ENCODE data around the gene PHB1. TPM values are rescaled to one million over a fixed set of nuclear protein-coding genes. Genes with fewer than 3 reads are reported as not detected.
"Not testable (repeated sequence)": the region's sequence is repeated elsewhere in the genome, so short reads cannot be mapped to it uniquely, and the experiment has no call there.

Gene PHB1
- total RNA-seq, 1 donor from 2014 or later = 128 TPM

DNA sequence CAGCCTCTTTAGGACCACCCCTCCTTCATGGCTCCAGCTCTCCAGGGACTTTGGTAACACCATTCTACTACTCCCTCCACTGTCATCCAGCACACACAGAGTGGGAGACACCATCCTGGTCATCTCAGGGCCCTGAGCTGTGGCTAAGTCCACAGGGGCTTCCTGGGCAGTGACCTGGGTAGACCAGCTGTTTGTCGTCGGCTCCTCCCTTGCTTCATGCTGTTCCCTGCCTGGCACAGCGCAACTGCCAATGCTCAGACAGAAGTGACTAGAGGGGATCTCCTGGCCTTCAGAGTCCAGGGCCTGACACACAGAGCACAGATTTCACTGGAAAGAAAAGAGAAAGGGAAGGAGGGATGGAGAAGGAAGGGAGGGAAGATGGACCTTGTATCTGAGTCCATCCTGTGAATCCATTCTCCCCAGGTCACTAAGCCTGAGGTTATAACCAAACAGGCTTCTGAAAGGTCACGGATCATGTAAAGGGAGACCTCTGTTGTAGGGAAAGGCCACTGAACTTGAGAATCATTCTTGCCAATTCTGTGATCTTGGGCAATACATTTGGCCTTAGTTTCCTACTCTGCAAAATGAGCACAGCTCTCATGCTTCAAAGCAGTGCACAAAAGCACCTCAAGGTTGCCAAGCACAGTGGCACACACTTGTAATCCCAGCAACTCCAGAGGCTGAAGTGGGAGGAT is 18.5 kb upstream of the PHB1 start:
- Mint-ChIP-seq H3K9me3 (ENCODE audit: unreplicated experiment) (no peaks in the 10 kb centered on the region), H3K4me1 (ENCODE audit: unreplicated experiment) (peaks cover 1% of the 10 kb centered on the region), H3K27ac (ENCODE audit: unreplicated experiment) (no peak overlapping the region), H3K4me3 (ENCODE audit: unreplicated experiment) (no peak overlapping the region), H3K27me3 (ENCODE audit: unreplicated experiment) (peaks cover 47% of the 10 kb centered on the region), H3K36me3 (ENCODE audit: unreplicated experiment) (no peaks in the 10 kb centered on the region)
- TF ChIP-seq CTCF (IDR thresholded peaks at IDR 0.05) = no peak
- no peak for DNase-seq (ENCODE audit: extremely low spot score, unreplicated experiment)

- no peak for TF ChIP-seq CTCF (IDR thresholded peaks at IDR 0.05)
- no peak overlapping the region for H3K27ac Mint-ChIP-seq (ENCODE audit: unreplicated experiment)
- DNase-seq (ENCODE audit: extremely low spot score, unreplicated experiment) = no peak
- no peaks in the 10 kb centered on the region for H3K9me3 Mint-ChIP-seq (ENCODE audit: unreplicated experiment)
- H3K27me3 Mint-ChIP-seq (ENCODE audit: unreplicated experiment) = peaks cover 47% of the 10 kb centered on the region
- no peaks in the 10 kb centered on the region for H3K4me1 Mint-ChIP-seq (ENCODE audit: unreplicated experiment)
- H3K36me3 Mint-ChIP-seq (ENCODE audit: unreplicated experiment) = no peaks in the 10 kb centered on the region
- no peak overlapping the region for H3K4me3 Mint-ChIP-seq (ENCODE audit: unreplicated experiment)
Measured at GRCh38 chr17:49431743-49432142, 17.1 kb upstream of the PHB1 start.

DNA sequence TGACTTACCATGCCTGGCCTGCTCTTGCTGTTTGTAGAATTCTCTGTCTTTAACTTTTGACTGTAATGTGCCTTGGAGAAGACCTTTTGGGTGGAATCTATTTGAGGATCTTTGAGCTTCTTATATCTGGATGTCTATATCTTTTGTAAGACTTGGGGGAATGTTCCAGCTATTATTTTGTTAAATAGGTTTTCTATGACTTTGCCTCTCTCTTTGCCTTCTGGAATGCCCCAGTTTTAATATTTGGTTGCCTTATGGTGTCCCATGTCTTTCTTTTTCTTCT is 10.3 kb upstream of the PHB1 start:
- TF ChIP-seq CTCF (IDR thresholded peaks at IDR 0.05) = no peak
- Mint-ChIP-seq H3K4me1 (ENCODE audit: unreplicated experiment) (no peaks in the 10 kb centered on the region), H3K27me3 (ENCODE audit: unreplicated experiment) (peaks cover 37% of the 10 kb centered on the region), H3K9me3 (ENCODE audit: unreplicated experiment) (peaks cover 7% of the 10 kb centered on the region), H3K27ac (ENCODE audit: unreplicated experiment) (no peak overlapping the region), H3K36me3 (ENCODE audit: unreplicated experiment) (no peaks in the 10 kb centered on the region), H3K4me3 (ENCODE audit: unreplicated experiment) (no peak overlapping the region)
- DNase-seq (ENCODE audit: extremely low spot score, unreplicated experiment) = no peak

- not testable (repeated sequence) for H3K4me1 Mint-ChIP-seq (ENCODE audit: unreplicated experiment); H3K27ac Mint-ChIP-seq (ENCODE audit: unreplicated experiment); H3K4me3 Mint-ChIP-seq (ENCODE audit: unreplicated experiment); H3K36me3 Mint-ChIP-seq (ENCODE audit: unreplicated experiment); DNase-seq (ENCODE audit: extremely low spot score, unreplicated experiment); H3K9me3 Mint-ChIP-seq (ENCODE audit: unreplicated experiment)
- peaks cover 37% of the 10 kb centered on the region for H3K27me3 Mint-ChIP-seq (ENCODE audit: unreplicated experiment)
Measured at GRCh38 chr17:49424276-49425003, 9.8 kb upstream of the PHB1 start.

DNA sequence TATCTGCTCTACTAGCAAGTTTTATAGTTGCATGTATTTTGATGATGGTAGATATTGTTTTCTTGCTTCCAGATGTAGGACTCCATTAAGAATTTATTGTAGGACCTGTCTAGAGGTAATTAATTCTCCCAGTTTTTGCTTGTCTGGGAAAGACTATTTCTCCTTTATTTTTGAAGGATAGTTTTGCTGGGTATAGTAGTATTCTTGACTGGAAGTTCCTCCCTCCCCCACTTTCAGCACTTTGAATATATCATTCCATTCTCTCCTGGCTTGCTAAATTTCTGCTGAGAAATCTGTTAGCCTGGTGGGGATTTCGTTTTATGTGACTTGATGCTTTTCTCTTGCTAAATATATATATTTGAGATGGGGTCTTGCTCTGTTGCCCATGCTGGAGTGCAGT is 8.0 kb upstream of the PHB1 start:
- Mint-ChIP-seq H3K9me3 (ENCODE audit: unreplicated experiment) (peaks cover 7% of the 10 kb centered on the region), H3K4me1 (ENCODE audit: unreplicated experiment) (no peaks in the 10 kb centered on the region), H3K27ac (ENCODE audit: unreplicated experiment) (no peak overlapping the region), H3K4me3 (ENCODE audit: unreplicated experiment) (no peak overlapping the region), H3K36me3 (ENCODE audit: unreplicated experiment) (no peaks in the 10 kb centered on the region), H3K27me3 (ENCODE audit: unreplicated experiment) (peaks cover 32% of the 10 kb centered on the region)
- DNase-seq (ENCODE audit: extremely low spot score, unreplicated experiment) = no peak
- TF ChIP-seq CTCF (IDR thresholded peaks at IDR 0.05) = no peak

DNA sequence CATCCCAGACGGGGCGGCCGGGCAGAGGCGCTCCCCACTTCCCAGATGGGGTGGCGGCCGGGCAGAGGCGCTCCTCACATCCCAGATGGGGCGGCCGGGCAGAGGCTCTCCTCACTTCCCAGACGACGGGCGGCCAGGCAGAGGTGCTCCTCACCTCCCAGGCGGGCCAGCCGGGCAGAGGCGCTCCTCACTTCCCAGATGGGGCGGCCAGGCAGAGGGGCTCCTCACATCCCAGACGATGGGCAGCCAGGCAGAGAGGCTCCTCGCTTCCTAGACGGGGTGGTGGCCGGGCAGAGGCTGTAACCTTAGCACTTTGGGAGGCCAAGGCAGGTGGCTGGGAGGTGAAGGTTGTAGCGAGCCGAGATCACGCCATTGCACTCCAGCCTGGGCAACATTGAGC is 5.1 kb upstream of the PHB1 start:
- H3K9me3 Mint-ChIP-seq (ENCODE audit: unreplicated experiment); H3K27ac Mint-ChIP-seq (ENCODE audit: unreplicated experiment); H3K36me3 Mint-ChIP-seq (ENCODE audit: unreplicated experiment): not testable (repeated sequence)

DNA sequence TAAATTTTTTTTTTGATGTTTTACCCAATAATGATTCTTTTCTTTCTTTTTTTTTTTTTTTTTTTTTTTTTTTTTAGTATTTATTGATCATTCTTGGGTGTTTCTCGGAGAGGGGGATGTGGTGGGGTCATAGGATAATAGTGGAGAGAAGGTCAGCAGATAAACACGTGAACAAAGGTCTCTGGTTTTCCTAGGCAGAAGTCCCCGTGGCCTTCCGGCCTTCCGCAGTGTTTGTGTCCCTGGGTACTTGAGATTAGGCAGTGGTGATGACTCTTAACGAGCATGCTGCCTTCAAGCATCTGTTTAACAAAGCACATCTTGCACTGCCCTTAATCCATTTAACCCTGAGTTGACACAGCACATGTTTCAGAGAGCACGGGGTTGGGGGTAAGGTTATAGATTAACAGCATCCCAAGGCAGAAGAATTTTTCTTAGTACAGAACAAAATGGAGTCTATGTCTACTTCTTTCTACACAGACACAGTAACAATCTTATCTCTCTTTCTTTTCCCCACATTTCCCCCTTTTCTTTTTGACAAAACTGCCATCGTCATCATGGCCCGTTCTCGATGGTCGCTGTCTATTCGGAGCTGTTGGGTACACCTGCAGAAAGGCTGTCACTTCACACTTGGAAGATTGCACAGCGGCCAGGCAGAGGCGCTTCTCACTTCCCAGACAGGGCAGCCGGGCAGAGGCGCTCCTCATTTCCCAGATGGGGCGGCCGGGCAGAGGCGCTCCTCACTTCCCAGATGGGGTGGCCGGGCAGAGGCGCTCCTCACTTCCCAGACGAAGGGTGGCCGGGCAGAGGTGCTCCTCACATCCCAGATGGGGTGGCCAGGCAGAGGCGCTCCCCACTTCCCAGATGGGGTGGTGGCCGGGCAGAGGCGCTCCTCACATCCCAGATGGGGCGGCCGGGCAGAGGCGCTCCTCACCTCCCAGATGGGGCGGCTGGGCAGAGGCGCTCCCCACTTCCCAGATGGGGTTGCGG is 4.4 kb upstream of the PHB1 start:
- H3K4me3 Mint-ChIP-seq (ENCODE audit: unreplicated experiment); DNase-seq (ENCODE audit: extremely low spot score, unreplicated experiment); H3K27ac Mint-ChIP-seq (ENCODE audit: unreplicated experiment); H3K36me3 Mint-ChIP-seq (ENCODE audit: unreplicated experiment); H3K9me3 Mint-ChIP-seq (ENCODE audit: unreplicated experiment): not testable (repeated sequence)
- H3K4me1 Mint-ChIP-seq (ENCODE audit: unreplicated experiment) = peaks cover 12% of the 10 kb centered on the region
- peaks cover 10% of the 10 kb centered on the region for H3K27me3 Mint-ChIP-seq (ENCODE audit: unreplicated experiment)

More for the DNA sequence above, 5.1 kb upstream of the PHB1 start:
- peaks cover 16% of the 10 kb centered on the region for H3K27me3 Mint-ChIP-seq (ENCODE audit: unreplicated experiment)
- H3K4me3 Mint-ChIP-seq (ENCODE audit: unreplicated experiment); H3K4me1 Mint-ChIP-seq (ENCODE audit: unreplicated experiment); DNase-seq (ENCODE audit: extremely low spot score, unreplicated experiment): not testable (repeated sequence)
